ENCODE measurements around the gene TP53I3. TPM values are rescaled to one million over a fixed set of nuclear protein-coding genes. Genes with fewer than 3 reads are reported as not detected.

TP53I3 gene
- total RNA-seq, 1 experiment from 2014 or later, result 20.1 TPM

- Histone ChIP-seq H4K20me1 (ENCODE audit: insufficient read depth) (no peaks in the 10 kb centered on the region), H3K9ac (ENCODE audit: low read length) (peak overlapping the region; percentile 68), H2AFZ (ENCODE audit: low read depth, low read length, poor library complexity, severe bottlenecking) (peak overlapping the region; percentile 88), H3K4me1 (ENCODE audit: control insufficient read depth in 1 of 2, insufficient read depth in 2 of 2, low read length in 2 of 2) (peaks cover 11 to 20% of the 10 kb centered on the region in 2 experiments), H3K9me3 (ENCODE audit: control insufficient read depth in 1 of 2, insufficient read depth in 1 of 2, low read depth in 1 of 2, low read length in 2 of 2) (no peaks in the 10 kb centered on the region), H3K4me2 (ENCODE audit: low read length) (peak overlapping the region; percentile 83), H3K27me3 (ENCODE audit: insufficient read depth, low read length) (no peaks in the 10 kb centered on the region), H3K27ac (ENCODE audit: low read depth, low read length) (peak overlapping the region; percentile 95), H3K36me3 (ENCODE audit: control insufficient read depth in 1 of 2, insufficient read depth in 2 of 2, low read length in 2 of 2) (no peaks in the 10 kb centered on the region; a peak in 1 of 4 replicates), H3K4me3 (replicated peaks in 1 of 2; ENCODE audit: low read depth in 1 of 2, low read length in 2 of 2) (peak overlapping the region; percentile 71 to 72), H3K9me2 (ENCODE audit: insufficient read depth) (no peaks in the 10 kb centered on the region), H3K79me2 (ENCODE audit: insufficient read depth, low read length) (no peaks in the 10 kb centered on the region)
- ATAC-seq, result no peak
- BruUV-seq (replicated peaks), result no TSS peak
- TF ChIP-seq, protein P1, sequence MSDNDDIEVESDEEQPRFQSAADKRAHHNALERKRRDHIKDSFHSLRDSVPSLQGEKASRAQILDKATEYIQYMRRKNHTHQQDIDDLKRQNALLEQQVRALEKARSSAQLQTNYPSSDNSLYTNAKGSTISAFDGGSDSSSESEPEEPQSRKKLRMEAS (IDR thresholded peaks at IDR 0.05), result no peak
- no peak for TF ChIP-seq ZBTB33 (IDR thresholded peaks at IDR 0.05; ENCODE audit: extremely low read depth, insufficient replicate concordance, low read length)
- no peak for TF ChIP-seq EZH2phosphoT487 (IDR thresholded peaks at IDR 0.05; ENCODE audit: borderline replicate concordance)
- TF ChIP-seq POLR2A (IDR thresholded peaks at IDR 0.05; ENCODE audit: borderline replicate concordance, extremely low read depth, insufficient read depth, insufficient read length), result no peak
- TF ChIP-seq, protein P2, sequence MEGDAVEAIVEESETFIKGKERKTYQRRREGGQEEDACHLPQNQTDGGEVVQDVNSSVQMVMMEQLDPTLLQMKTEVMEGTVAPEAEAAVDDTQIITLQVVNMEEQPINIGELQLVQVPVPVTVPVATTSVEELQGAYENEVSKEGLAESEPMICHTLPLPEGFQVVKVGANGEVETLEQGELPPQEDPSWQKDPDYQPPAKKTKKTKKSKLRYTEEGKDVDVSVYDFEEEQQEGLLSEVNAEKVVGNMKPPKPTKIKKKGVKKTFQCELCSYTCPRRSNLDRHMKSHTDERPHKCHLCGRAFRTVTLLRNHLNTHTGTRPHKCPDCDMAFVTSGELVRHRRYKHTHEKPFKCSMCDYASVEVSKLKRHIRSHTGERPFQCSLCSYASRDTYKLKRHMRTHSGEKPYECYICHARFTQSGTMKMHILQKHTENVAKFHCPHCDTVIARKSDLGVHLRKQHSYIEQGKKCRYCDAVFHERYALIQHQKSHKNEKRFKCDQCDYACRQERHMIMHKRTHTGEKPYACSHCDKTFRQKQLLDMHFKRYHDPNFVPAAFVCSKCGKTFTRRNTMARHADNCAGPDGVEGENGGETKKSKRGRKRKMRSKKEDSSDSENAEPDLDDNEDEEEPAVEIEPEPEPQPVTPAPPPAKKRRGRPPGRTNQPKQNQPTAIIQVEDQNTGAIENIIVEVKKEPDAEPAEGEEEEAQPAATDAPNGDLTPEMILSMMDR (IDR thresholded peaks at IDR 0.05 in 2 of 3, conservative IDR thresholded peaks at IDR 0.05 in 1 of 3; ENCODE audit: borderline replicate concordance in 1 of 3, insufficient read depth in 1 of 3, low read depth in 2 of 3, low read length in 2 of 3), result no peak
- no peak for TF ChIP-seq JUND (IDR thresholded peaks at IDR 0.05)
- TF ChIP-seq, protein P3, sequence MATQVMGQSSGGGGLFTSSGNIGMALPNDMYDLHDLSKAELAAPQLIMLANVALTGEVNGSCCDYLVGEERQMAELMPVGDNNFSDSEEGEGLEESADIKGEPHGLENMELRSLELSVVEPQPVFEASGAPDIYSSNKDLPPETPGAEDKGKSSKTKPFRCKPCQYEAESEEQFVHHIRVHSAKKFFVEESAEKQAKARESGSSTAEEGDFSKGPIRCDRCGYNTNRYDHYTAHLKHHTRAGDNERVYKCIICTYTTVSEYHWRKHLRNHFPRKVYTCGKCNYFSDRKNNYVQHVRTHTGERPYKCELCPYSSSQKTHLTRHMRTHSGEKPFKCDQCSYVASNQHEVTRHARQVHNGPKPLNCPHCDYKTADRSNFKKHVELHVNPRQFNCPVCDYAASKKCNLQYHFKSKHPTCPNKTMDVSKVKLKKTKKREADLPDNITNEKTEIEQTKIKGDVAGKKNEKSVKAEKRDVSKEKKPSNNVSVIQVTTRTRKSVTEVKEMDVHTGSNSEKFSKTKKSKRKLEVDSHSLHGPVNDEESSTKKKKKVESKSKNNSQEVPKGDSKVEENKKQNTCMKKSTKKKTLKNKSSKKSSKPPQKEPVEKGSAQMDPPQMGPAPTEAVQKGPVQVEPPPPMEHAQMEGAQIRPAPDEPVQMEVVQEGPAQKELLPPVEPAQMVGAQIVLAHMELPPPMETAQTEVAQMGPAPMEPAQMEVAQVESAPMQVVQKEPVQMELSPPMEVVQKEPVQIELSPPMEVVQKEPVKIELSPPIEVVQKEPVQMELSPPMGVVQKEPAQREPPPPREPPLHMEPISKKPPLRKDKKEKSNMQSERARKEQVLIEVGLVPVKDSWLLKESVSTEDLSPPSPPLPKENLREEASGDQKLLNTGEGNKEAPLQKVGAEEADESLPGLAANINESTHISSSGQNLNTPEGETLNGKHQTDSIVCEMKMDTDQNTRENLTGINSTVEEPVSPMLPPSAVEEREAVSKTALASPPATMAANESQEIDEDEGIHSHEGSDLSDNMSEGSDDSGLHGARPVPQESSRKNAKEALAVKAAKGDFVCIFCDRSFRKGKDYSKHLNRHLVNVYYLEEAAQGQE (IDR thresholded peaks at IDR 0.05; ENCODE audit: low read depth), result no peak
- no peak for TF ChIP-seq RAD21 (IDR thresholded peaks at IDR 0.05; ENCODE audit: low read depth)
- no peak for TF ChIP-seq SP1 (IDR thresholded peaks at IDR 0.05; ENCODE audit: low read depth)
- TF ChIP-seq SIN3A (IDR thresholded peaks at IDR 0.05; ENCODE audit: low read depth), result no peak
- no peak for TF ChIP-seq ATF3 (IDR thresholded peaks at IDR 0.05)
- no peak for TF ChIP-seq ZFX (IDR thresholded peaks at IDR 0.05)
- DNase-seq (ENCODE audit: low read depth, low spot score), result no peak
- ChIA-PET POLR2A (interaction anchor here (1.5 to 3.3 kb wide), 2 partner anchors 36 to 158 kb away, joined by 4 to 19 read pairs; partner anchors contain the start of gene ATAD2B), RAD21 (ENCODE audit: low non-redundant PET in 1 of 2, low total read pairs in 2 of 2, uncharacterized antibody in 2 of 2, unreplicated experiment in 2 of 2) (no interaction called here), CTCF (interaction anchor here (1.1 to 3.4 kb wide), 6 partner anchors 9 to 261 kb away, joined by 4 to 26 read pairs (median 7); partner anchors contain the start of genes SF3B6 and WDCP)
- intact Hi-C loops (cut with micrococcal nuclease), result loop anchor here (2.0 kb wide), 2 partner anchors 38 to 96 kb away; partner anchors contain the start of genes FAM228B and PFN4
These were observed 511 bp upstream of the TP53I3 start for GRCh38 chr2:24085200-24085489.
